ENCODE results near the gene CMKLR1.

GRCh38 chr12:108335349-108336119, 3.6 kb downstream of the CMKLR1 start:
- no peak for TF ChIP-seq CTCF (conservative IDR thresholded peaks at IDR 0.05 in 1 of 2, IDR thresholded peaks at IDR 0.05 in 1 of 2; ENCODE audit: low read depth in 1 of 2, low read length in 2 of 2)
- TF ChIP-seq EZH2 (IDR thresholded peaks at IDR 0.05; ENCODE audit: low read length, missing control alignments): no peak

All from fibroblast of lung (primary cell).